DND-41 (cell line): ENCODE results near the gene FLII.

Experiments used
- ATAC-seq: fragments of 200-7000 bp; cut with Tn5 transposase; 3 replicates; pipeline ENCODE4 v1.9.1; 2021; ENCODE audit warnings: low read depth; ENCODE audit not compliant: insufficient read depth
- DNase-seq: peaks from one replicate; pipeline ENCODE4 v3.0.0-alpha.2; 2020
- H2AFZ ChIP-seq: 2 replicates; pipeline ENCODE4 v1.6.0; 2012; ENCODE audit warnings: low read depth, low read length
- H3K27ac ChIP-seq: 2 replicates; pipeline ENCODE4 v1.5.1; 2012; ENCODE audit warnings: low read length, inconsistent platforms
- H3K27me3 ChIP-seq: fragments of 200-600 bp; sonication (generic); 2 replicates; pipeline ENCODE4 v1.6.0; 2012; ENCODE audit warnings: low read length, mild to moderate bottlenecking, inconsistent platforms; ENCODE audit not compliant: insufficient read depth, poor library complexity
- H3K36me3 ChIP-seq: 2 replicates; pipeline ENCODE4 v1.5.1; 2012; ENCODE audit warnings: low read length, inconsistent platforms; ENCODE audit not compliant: insufficient read depth
- H3K4me1 ChIP-seq: 2 replicates; pipeline ENCODE4 v1.5.1; 2012; ENCODE audit warnings: mild to moderate bottlenecking, low read length; ENCODE audit not compliant: insufficient read depth
- H3K4me2 ChIP-seq: 2 replicates; pipeline ENCODE4 v1.6.0; 2012; ENCODE audit warnings: mild to moderate bottlenecking, moderate library complexity, low read length, inconsistent platforms; ENCODE audit not compliant: insufficient read depth
- H3K4me3 ChIP-seq, 2 experiments: fragments of 200-600 bp in 1 of 2; shearing (Covaris generic) in 1 of 2; 2 replicates each; pipeline ENCODE4 v1.5.1; 2012 to 2016; ENCODE audit warnings: inconsistent platforms in 2 of 2, low read length in 2 of 2, mild to moderate bottlenecking in 2 of 2, low read depth in 1 of 2, moderate library complexity in 1 of 2
- H3K79me2 ChIP-seq: 2 replicates; pipeline ENCODE4 v1.6.0; 2012; ENCODE audit warnings: low read length, inconsistent platforms; ENCODE audit not compliant: insufficient read depth
- H3K9ac ChIP-seq: 2 replicates; pipeline ENCODE4 v1.6.0; 2012; ENCODE audit warnings: low read depth, mild to moderate bottlenecking, inconsistent platforms, low read length, moderate library complexity
- H3K9me3 ChIP-seq: 2 replicates; pipeline ENCODE4 v1.5.1; 2012; ENCODE audit warnings: low read length, moderate library complexity, mild to moderate bottlenecking, inconsistent platforms; ENCODE audit not compliant: insufficient read depth, severe bottlenecking
- H4K20me1 ChIP-seq: 2 replicates; pipeline ENCODE4 v1.6.0; 2012; ENCODE audit warnings: low read length; ENCODE audit not compliant: insufficient read depth
- CTCF ChIP-seq: IDR thresholded peaks from 2 replicates; pipeline ENCODE4 v1.5.1; 2012; ENCODE audit warnings: borderline replicate concordance, low read length, moderate library complexity, mild to moderate bottlenecking; ENCODE audit not compliant: poor library complexity, severe bottlenecking; ENCODE audit errors: extremely low read depth
- EZH2 ChIP-seq: IDR thresholded peaks from 3 replicates; pipeline ENCODE4 v1.6.1; 2012; ENCODE audit warnings: borderline replicate concordance, low read depth, mild to moderate bottlenecking, moderate library complexity, low read length, inconsistent platforms; ENCODE audit not compliant: severe bottlenecking

FLII gene

GRCh38 chr17:18251204-18251603 is 7.3 kb downstream of the FLII start:
- Histone ChIP-seq H4K20me1 (peaks cover 36% of the 10 kb centered on the region), H2AFZ (no peak overlapping the region), H3K27ac (no peak overlapping the region), H3K4me3 (no peak overlapping the region), H3K36me3 (peaks cover 95% of the 10 kb centered on the region), H3K4me2 (no peak overlapping the region), H3K79me2 (peaks cover 4% of the 10 kb centered on the region; the same call in 1 of the 2 replicates), H3K9ac (no peak overlapping the region), H3K4me1 (peaks cover under 1% of the 10 kb centered on the region; the same call in 1 of the 2 replicates), H3K27me3 (no peaks in the 10 kb centered on the region), H3K9me3 (no peaks in the 10 kb centered on the region)
- ATAC-seq (no peak), DNase-seq (no peak)
- no peak for TF ChIP-seq CTCF
- TF ChIP-seq EZH2, result no peak

- H3K4me1 ChIP-seq, result no peaks in the 10 kb centered on the region; the same call in 1 of the 2 replicates
- no peak overlapping the region for H3K4me2 ChIP-seq
- H3K27me3 ChIP-seq, result no peaks in the 10 kb centered on the region
- no peak overlapping the region for H2AFZ ChIP-seq
- H3K4me3 ChIP-seq, result no peak overlapping the region
- H3K9ac ChIP-seq, result no peak overlapping the region
- peaks cover 95% of the 10 kb centered on the region for H3K36me3 ChIP-seq
- no peaks in the 10 kb centered on the region for H3K9me3 ChIP-seq
- peaks cover 31% of the 10 kb centered on the region for H4K20me1 ChIP-seq
- DNase-seq (no peak), ATAC-seq (no peak)
- no peak for TF ChIP-seq EZH2
- no peak for TF ChIP-seq CTCF
- H3K79me2 ChIP-seq, result no peaks in the 10 kb centered on the region
- no peak overlapping the region for H3K27ac ChIP-seq
Measured at GRCh38 chr17:18250708-18251107, 7.8 kb downstream of the FLII start.

GRCh38 chr17:18250259-18250658 is 8.3 kb downstream of the FLII start:
- no peak for TF ChIP-seq EZH2
- TF ChIP-seq CTCF, result no peak
- Histone ChIP-seq H3K27me3 (no peaks in the 10 kb centered on the region), H3K27ac (no peak overlapping the region), H3K79me2 (no peaks in the 10 kb centered on the region), H3K9me3 (no peaks in the 10 kb centered on the region), H3K4me2 (no peak overlapping the region), H3K4me1 (no peaks in the 10 kb centered on the region), H3K36me3 (peaks cover 95% of the 10 kb centered on the region), H3K9ac (no peak overlapping the region), H3K4me3 (no peak overlapping the region), H2AFZ (no peak overlapping the region), H4K20me1 (peaks cover 27% of the 10 kb centered on the region)
- no peak for ATAC-seq
- DNase-seq, result no peak

- H3K4me1 ChIP-seq, result no peaks in the 10 kb centered on the region
- H4K20me1 ChIP-seq, result peaks cover 15% of the 10 kb centered on the region
- no peak overlapping the region for H3K27ac ChIP-seq
- peaks cover 93% of the 10 kb centered on the region for H3K36me3 ChIP-seq
- no peak for TF ChIP-seq EZH2
- no peak for TF ChIP-seq CTCF
- DNase-seq (no peak), ATAC-seq (no peak)
- H2AFZ ChIP-seq, result no peak overlapping the region
- no peaks in the 10 kb centered on the region for H3K9me3 ChIP-seq
- no peaks in the 10 kb centered on the region for H3K79me2 ChIP-seq
- no peak overlapping the region for H3K4me3 ChIP-seq
- H3K4me2 ChIP-seq, result no peak overlapping the region
- H3K27me3 ChIP-seq, result no peaks in the 10 kb centered on the region
- no peak overlapping the region for H3K9ac ChIP-seq
Measured at GRCh38 chr17:18248811-18249210, 9.7 kb downstream of the FLII start.
